ENCODE data around the gene ATP1A3. TPM values are rescaled to one million over a fixed set of nuclear protein-coding genes. Genes with fewer than 3 reads are reported as not detected.
A peak's percentile ranks its signal among the peaks of the same experiment; 100 is the strongest.

ATP1A3 gene
- total RNA-seq, 1 donor from 2014 or later, result 375 TPM

GRCh38 chr19:41991025-41991424 is 3.0 kb downstream of the ATP1A3 start:
- H3K9me3 ChIP-seq (replicated peaks), result no peaks in the 10 kb centered on the region
- peaks cover 24% of the 10 kb centered on the region for H3K4me1 ChIP-seq
- H3K4me3 ChIP-seq, result peak overlapping the region; percentile 56
- intact Hi-C loops (cut with micrococcal nuclease), result no loop called here
- peak; percentile 78 for DNase-seq
- H3K27ac ChIP-seq (replicated peaks), result peak overlapping the region; percentile 96
- peaks cover 51% of the 10 kb centered on the region for H3K27me3 ChIP-seq (ENCODE audit: low read depth)
- TF ChIP-seq CTCF (IDR thresholded peaks at IDR 0.05; ENCODE audit: borderline replicate concordance), result no peak
- peaks cover 24% of the 10 kb centered on the region for H3K36me3 ChIP-seq

- peak overlapping the region; percentile 56 for H3K4me3 ChIP-seq
- no peak for DNase-seq
- peaks cover 29% of the 10 kb centered on the region for H3K36me3 ChIP-seq
- H3K27ac ChIP-seq (replicated peaks), result peak overlapping the region; percentile 96
- H3K4me1 ChIP-seq, result peaks cover 24% of the 10 kb centered on the region
- intact Hi-C loops (cut with micrococcal nuclease), result no loop called here
- H3K27me3 ChIP-seq (ENCODE audit: low read depth), result peaks cover 47% of the 10 kb centered on the region
- no peaks in the 10 kb centered on the region for H3K9me3 ChIP-seq (replicated peaks)
- TF ChIP-seq CTCF (IDR thresholded peaks at IDR 0.05; ENCODE audit: borderline replicate concordance), result no peak
Observed at GRCh38 chr19:41990615-41991014, 3.4 kb downstream of the ATP1A3 start.

GRCh38 chr19:41990028-41990427 is 4.0 kb downstream of the ATP1A3 start:
- Histone ChIP-seq H3K27ac (replicated peaks) (no peak overlapping the region), H3K9me3 (replicated peaks) (no peaks in the 10 kb centered on the region), H3K4me1 (peaks cover 24% of the 10 kb centered on the region), H3K36me3 (peaks cover 34% of the 10 kb centered on the region), H3K27me3 (ENCODE audit: low read depth) (peaks cover 41% of the 10 kb centered on the region), H3K4me3 (no peak overlapping the region)
- intact Hi-C loops (cut with micrococcal nuclease), result no loop called here
- no peak for TF ChIP-seq CTCF (IDR thresholded peaks at IDR 0.05; ENCODE audit: borderline replicate concordance)
- no peak for DNase-seq

- TF ChIP-seq CTCF (IDR thresholded peaks at IDR 0.05; ENCODE audit: borderline replicate concordance), result no peak
- peaks cover 17% of the 10 kb centered on the region for H3K4me1 ChIP-seq
- intact Hi-C loops (cut with micrococcal nuclease), result no loop called here
- DNase-seq, result no peak
- H3K4me3 ChIP-seq, result no peak overlapping the region
- H3K27ac ChIP-seq (replicated peaks), result no peak overlapping the region
- H3K9me3 ChIP-seq (replicated peaks), result no peaks in the 10 kb centered on the region
- peaks cover 38% of the 10 kb centered on the region for H3K36me3 ChIP-seq
- H3K27me3 ChIP-seq (ENCODE audit: low read depth), result peaks cover 31% of the 10 kb centered on the region
Observed at GRCh38 chr19:41988947-41989346, 5.1 kb downstream of the ATP1A3 start.

GRCh38 chr19:41987141-41987860 is 6.7 kb downstream of the ATP1A3 start:
- peaks cover 38% of the 10 kb centered on the region for H3K36me3 ChIP-seq
- peaks cover 8% of the 10 kb centered on the region for H3K4me1 ChIP-seq
- intact Hi-C loops (cut with micrococcal nuclease), result no loop called here
- no peak for DNase-seq
- TF ChIP-seq CTCF (IDR thresholded peaks at IDR 0.05; ENCODE audit: borderline replicate concordance), result no peak
- H3K4me3 ChIP-seq, result no peak overlapping the region
- peaks cover 15% of the 10 kb centered on the region for H3K27me3 ChIP-seq (ENCODE audit: low read depth)
- H3K27ac ChIP-seq (replicated peaks), result no peak overlapping the region
- no peaks in the 10 kb centered on the region for H3K9me3 ChIP-seq (replicated peaks)
